T-cell (primary cell): ENCODE data around the gene PLCZ1. TPM values are rescaled to one million over a fixed set of nuclear protein-coding genes. Genes with fewer than 3 reads are reported as not detected.

ENCODE experiments used
- ATAC-seq, 4 experiments: fragments of 200-7000 bp in 3 of 4; fragments of 150-1000 bp in 1 of 4; cut with Tn5 transposase; replicated peaks in 1 of 4; 1 replicate in 3 of 4; 2 replicates in 1 of 4; pipeline ENCODE4 v1.10.0; 2021; ENCODE audit warnings: moderate library complexity in 3 of 4, mild to moderate bottlenecking in 2 of 4, moderate number of reproducible peaks in 1 of 4
- CTCF ChIA-PET, 2 donors: fragments of 300-600 bp; sonication (Branson Sonifier 250); formaldehyde crosslinking; loops; one replicate each; lab custom pipeline; 2022; ENCODE audit warnings: antibody characterized with exemption in 2 of 2; lab: Charles Lee
- POLR2A ChIA-PET, 2 donors: fragments of 300-600 bp; sonication (Branson Sonifier 250); formaldehyde crosslinking; loops; one replicate each; lab custom pipeline; 2022; ENCODE audit warnings: antibody characterized with exemption in 2 of 2; lab: Charles Lee
- DNase-seq, 35 experiments: peaks; one replicate each; pipeline versions ENCODE4 v3.0.0 to v3.0.0-alpha.2; 2013 to 2023
- H3K27ac ChIP-seq: one replicate; pipeline ENCODE4 v1.5.1; 2013; ENCODE audit warnings: low read length
- H3K27me3 ChIP-seq, 2 experiments: replicated peaks in 1 of 2; 1 replicate in 1 of 2; 2 replicates in 1 of 2; pipeline versions ENCODE4 v1.6.1 to v1.7.0; 2013; ENCODE audit warnings: low read length in 1 of 2, mixed read lengths in 1 of 2; ENCODE audit not compliant: control insufficient read depth in 2 of 2, insufficient read depth in 2 of 2; ENCODE audit errors: extremely low read depth in 1 of 2
- H3K36me3 ChIP-seq, 2 donors: 1 replicate in 1 of 2; 2 replicates in 1 of 2; pipeline versions ENCODE4 v1.6.1 to v1.7.0; 2013; ENCODE audit warnings: low read length in 1 of 2; ENCODE audit not compliant: control insufficient read depth in 2 of 2, insufficient read depth in 1 of 2; ENCODE audit errors: extremely low read depth in 1 of 2
- H3K4me1 ChIP-seq, 2 experiments: 1 replicate in 1 of 2; 2 replicates in 1 of 2; pipeline versions ENCODE4 v1.6.1 to v1.7.0; 2013; ENCODE audit warnings: low read length in 2 of 2, mixed read lengths in 1 of 2; ENCODE audit not compliant: insufficient read depth in 2 of 2, control insufficient read depth in 1 of 2; ENCODE audit errors: extremely low read depth in 1 of 2
- H3K4me3 ChIP-seq, 2 donors: 1 replicate in 1 of 2; 2 replicates in 1 of 2; pipeline versions ENCODE4 v1.5.1 to v1.7.0; 2013; ENCODE audit warnings: mild to moderate bottlenecking in 2 of 2, low read length in 1 of 2, moderate library complexity in 1 of 2; ENCODE audit not compliant: control insufficient read depth in 1 of 2; ENCODE audit errors: extremely low read depth in 1 of 2
- H3K9me3 ChIP-seq: 2 replicates; pipeline ENCODE4 v1.7.0; 2013
- H3K27ac Mint-ChIP-seq, 2 donors: one replicate each; pipeline ENCODE4 v1.8.0; 2020 to 2021; ENCODE audit warnings: mild to moderate bottlenecking in 2 of 2, mixed read lengths in 2 of 2
- H3K27me3 Mint-ChIP-seq, 2 donors: one replicate each; pipeline ENCODE4 v1.8.0; 2021 to 2022; ENCODE audit warnings: mixed read lengths in 2 of 2
- H3K36me3 Mint-ChIP-seq: one replicate; pipeline ENCODE4 v1.8.0; 2021; ENCODE audit warnings: mixed read lengths
- H3K4me1 Mint-ChIP-seq, 3 donors: one replicate each; pipeline ENCODE4 v1.8.0; 2020 to 2022; ENCODE audit warnings: mixed read lengths in 3 of 3, mild to moderate bottlenecking in 1 of 3
- H3K4me3 Mint-ChIP-seq, 3 donors: one replicate each; pipeline ENCODE4 v1.8.0; 2020 to 2022; ENCODE audit warnings: mild to moderate bottlenecking in 3 of 3, mixed read lengths in 3 of 3, moderate library complexity in 3 of 3
- H3K9me3 Mint-ChIP-seq, 3 donors: one replicate each; pipeline ENCODE4 v1.8.0; 2020 to 2022; ENCODE audit warnings: mixed read lengths in 3 of 3
- WGBS: methylation state at CpG from one replicate; pipeline ENCODE4 v1.1.5; 2013; ENCODE audit warnings: missing lambda C conversion rate; ENCODE audit not compliant: insufficient coverage; 5-methylcytosine and 5-hydroxymethylcytosine counted together
- total RNA-seq, 35 experiments: library from RNA in 6 of 35; stranded (reverse) in 6 of 35; fragments of 120-200 nt in 1 of 35; gene quantifications; one replicate each; pipeline versions ENCODE4 v1.2.1 to v1.2.4 and lab custom pipeline; 2013 to 2026

Gene PLCZ1
- total RNA-seq, 5 donors from 2014 or later (not counting 1 experiment from before 2014, with no cell fraction given) = not detected

DNA sequence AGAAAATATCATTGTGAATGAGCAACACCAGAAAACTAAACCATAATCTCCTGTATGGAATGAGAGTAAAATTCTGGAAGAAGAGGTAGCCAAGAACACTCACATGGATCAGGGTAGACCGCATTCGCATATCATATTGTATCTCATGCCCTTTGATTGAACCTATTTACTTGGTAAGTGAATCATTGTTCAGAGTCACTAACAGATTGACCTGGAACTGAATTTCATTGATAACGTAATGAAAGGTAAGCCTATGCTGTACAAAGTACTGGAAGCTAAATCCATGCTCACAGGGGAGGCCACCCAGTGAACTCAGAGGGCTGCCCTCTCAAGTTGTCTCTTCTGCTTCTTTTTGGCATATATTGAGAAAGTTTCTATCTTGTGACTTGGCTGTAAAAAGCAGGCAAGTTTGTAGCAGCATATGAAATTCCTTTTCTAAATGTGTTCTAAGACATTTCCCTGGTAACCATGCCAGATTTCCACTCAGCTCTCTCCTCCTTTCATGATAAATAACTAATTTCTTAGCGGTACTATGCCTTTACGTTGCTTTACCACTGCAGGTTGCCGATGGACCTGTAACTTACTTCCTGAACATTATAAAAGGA lies 91.4 kb downstream of the PLCZ1 start:
- no CpG with 5 or more reads among the region's 6 CpGs for WGBS
- ChIA-PET CTCF (no interaction called here), POLR2A (no interaction called here)
- Mint-ChIP-seq H3K4me3 (no peak overlapping the region), H3K27me3 (no peaks in the 10 kb centered on the region), H3K36me3 (no peaks in the 10 kb centered on the region), H3K9me3 (peaks cover 0 to 12% (median 2%) of the 10 kb centered on the region in 3 donors), H3K27ac (no peak overlapping the region), H3K4me1 (no peaks in the 10 kb centered on the region)
- no peak for ATAC-seq
- H3K9me3 ChIP-seq = no peaks in the 10 kb centered on the region
- DNase-seq = no peak
- no peak overlapping the region for H3K27ac ChIP-seq
- no peaks in the 10 kb centered on the region for H3K27me3 ChIP-seq
- no peaks in the 10 kb centered on the region for H3K36me3 ChIP-seq
- no peaks in the 10 kb centered on the region for H3K4me1 ChIP-seq
- H3K4me3 ChIP-seq = no peak overlapping the region

DNA sequence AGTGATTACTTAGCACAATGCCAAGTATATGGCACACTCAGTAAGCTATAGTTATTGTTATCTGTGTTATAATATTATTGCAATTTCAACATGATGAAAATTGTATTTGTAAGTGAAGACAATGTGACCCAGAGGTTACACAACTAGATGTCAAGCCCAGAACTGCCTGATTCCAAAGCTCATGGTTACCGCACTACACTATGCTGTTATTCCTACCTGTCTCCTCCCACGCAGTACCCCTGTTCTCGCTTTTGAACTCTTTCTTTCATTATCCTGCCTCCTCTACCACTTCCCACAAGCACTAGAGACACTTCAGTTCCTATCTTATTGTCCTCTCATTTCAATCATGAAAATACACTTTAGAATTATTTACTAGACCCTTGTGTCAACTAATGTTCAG lies 93.2 kb downstream of the PLCZ1 start:
- POLR2A ChIA-PET = no interaction called here
- CTCF ChIA-PET = no interaction called here
- H3K9me3 Mint-ChIP-seq = peaks cover 0 to 12% (median 4%) of the 10 kb centered on the region in 3 donors

DNA sequence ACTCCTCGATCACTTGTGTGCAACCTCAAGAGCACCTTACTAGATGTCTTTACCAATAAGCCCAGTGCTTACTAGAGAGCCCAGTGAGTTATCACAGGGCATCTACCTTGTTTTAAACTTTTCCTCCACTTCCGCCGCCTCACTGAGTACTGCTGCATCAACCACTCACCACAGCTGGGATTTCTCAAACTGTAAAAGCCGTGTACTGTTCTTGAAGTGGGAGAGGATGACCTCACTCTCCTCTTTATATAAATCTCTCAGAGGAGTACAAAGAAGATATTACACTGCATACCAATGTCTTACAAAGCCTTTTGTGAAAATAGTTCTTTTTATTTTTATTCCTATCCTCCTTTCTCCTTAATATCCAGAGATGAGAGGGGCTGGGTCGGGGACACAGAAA lies 94.1 kb downstream of the PLCZ1 start:
- ChIA-PET CTCF (no interaction called here), POLR2A (no interaction called here)
- H3K27ac Mint-ChIP-seq = no peak overlapping the region
- no peak overlapping the region for H3K4me3 Mint-ChIP-seq
- H3K4me1 ChIP-seq = no peaks in the 10 kb centered on the region
- H3K36me3 ChIP-seq = no peaks in the 10 kb centered on the region
- H3K9me3 ChIP-seq = no peaks in the 10 kb centered on the region
- no peaks in the 10 kb centered on the region for H3K36me3 Mint-ChIP-seq
- DNase-seq (no peak), ATAC-seq (no peak)
- WGBS = 80% methylated on average over 1 of the region's 5 CpGs
- no peaks in the 10 kb centered on the region for H3K27me3 ChIP-seq
- H3K27ac ChIP-seq = no peak overlapping the region
- no peak overlapping the region for H3K4me3 ChIP-seq
- no peaks in the 10 kb centered on the region for H3K27me3 Mint-ChIP-seq
- no peaks in the 10 kb centered on the region for H3K4me1 Mint-ChIP-seq
- H3K9me3 Mint-ChIP-seq = peaks cover 0 to 6% (median 4%) of the 10 kb centered on the region in 3 donors

More for the DNA sequence above, 93.2 kb downstream of the PLCZ1 start:
- H3K36me3 ChIP-seq = no peaks in the 10 kb centered on the region
- H3K27me3 ChIP-seq = no peaks in the 10 kb centered on the region
- no peaks in the 10 kb centered on the region for H3K36me3 Mint-ChIP-seq
- 81% methylated on average over 3 of the region's 3 CpGs for WGBS
- H3K27ac Mint-ChIP-seq = no peak overlapping the region
- DNase-seq (no peak), ATAC-seq (no peak)
- no peak overlapping the region for H3K27ac ChIP-seq
- H3K4me3 Mint-ChIP-seq = no peak overlapping the region
- no peaks in the 10 kb centered on the region for H3K4me1 Mint-ChIP-seq
- H3K9me3 ChIP-seq = no peaks in the 10 kb centered on the region
- H3K4me3 ChIP-seq = no peak overlapping the region
- H3K4me1 ChIP-seq = no peaks in the 10 kb centered on the region
- no peaks in the 10 kb centered on the region for H3K27me3 Mint-ChIP-seq

DNA sequence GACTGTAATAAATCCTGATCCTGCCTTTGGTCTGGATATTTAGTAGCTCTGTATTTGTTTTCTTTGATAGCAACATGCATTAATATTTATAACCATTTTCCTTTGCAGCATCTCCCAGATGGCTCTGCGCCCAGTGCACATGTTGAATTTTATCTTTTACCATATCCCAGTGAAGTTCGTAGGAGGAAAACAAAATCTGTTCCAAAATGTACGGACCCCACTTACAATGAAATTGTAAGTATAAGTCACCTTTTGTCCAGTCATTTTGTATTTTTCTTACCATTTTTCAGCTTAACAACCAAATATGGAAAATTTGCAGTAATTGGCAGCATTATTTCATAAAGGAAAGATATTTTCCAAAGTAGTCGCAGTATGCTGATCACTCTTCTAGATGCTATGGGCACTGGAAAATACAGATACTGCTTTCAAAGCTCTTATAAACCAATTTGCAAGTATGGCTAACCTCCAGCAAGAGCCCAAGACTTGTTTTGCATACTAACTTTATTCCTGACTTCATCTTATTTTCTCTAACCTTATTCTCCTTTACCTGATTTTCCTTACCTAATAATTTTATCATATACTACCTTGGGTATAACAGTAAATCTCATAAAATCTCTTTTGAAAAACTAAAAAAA lies 97.4 kb downstream of the PLCZ1 start:
- no peaks in the 10 kb centered on the region for H3K9me3 ChIP-seq
- no peaks in the 10 kb centered on the region for H3K27me3 Mint-ChIP-seq

DNA sequence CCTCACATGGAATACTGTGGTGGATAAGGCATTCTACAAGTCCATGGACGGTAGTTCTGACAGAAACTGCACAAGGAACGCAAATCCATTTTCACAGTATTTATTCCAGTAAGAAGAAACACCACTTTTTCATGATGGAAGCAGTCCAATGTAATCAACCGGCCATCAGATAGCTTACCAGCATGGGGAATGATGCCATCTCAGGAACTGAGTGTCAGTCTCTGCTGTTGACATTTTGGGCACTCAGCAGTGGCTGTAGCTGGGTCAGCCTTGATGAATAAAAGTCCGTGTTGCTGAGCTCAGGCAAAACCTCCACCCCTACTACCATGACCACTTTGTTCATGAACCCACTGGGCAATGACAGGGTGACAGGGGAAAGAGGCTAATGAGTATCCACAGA lies 103.4 kb downstream of the PLCZ1 start:
- Histone ChIP-seq H3K9me3 (no peaks in the 10 kb centered on the region), H3K36me3 (no peaks in the 10 kb centered on the region), H3K27ac (no peak overlapping the region), H3K4me1 (no peaks in the 10 kb centered on the region), H3K27me3 (no peaks in the 10 kb centered on the region), H3K4me3 (no peak overlapping the region)
- ChIA-PET POLR2A (no interaction called here), CTCF (no interaction called here)
- Mint-ChIP-seq H3K36me3 (no peaks in the 10 kb centered on the region), H3K4me1 (no peaks in the 10 kb centered on the region), H3K27ac (no peak overlapping the region), H3K9me3 (peaks cover 0 to 11% (median 8%) of the 10 kb centered on the region in 3 donors), H3K4me3 (no peak overlapping the region), H3K27me3 (no peaks in the 10 kb centered on the region)
- no peak for ATAC-seq
- WGBS = 56% methylated on average over 3 of the region's 4 CpGs
- no peak for DNase-seq

More for the DNA sequence above, 97.4 kb downstream of the PLCZ1 start:
- ChIA-PET CTCF (no interaction called here), POLR2A (no interaction called here)
- Mint-ChIP-seq H3K36me3 (no peaks in the 10 kb centered on the region), H3K4me1 (no peaks in the 10 kb centered on the region), H3K27ac (no peak overlapping the region), H3K4me3 (no peak overlapping the region), H3K9me3 (peaks cover 3 to 9% (median 7%) of the 10 kb centered on the region in 3 donors)
- DNase-seq = no peak
- H3K27me3 ChIP-seq = no peaks in the 10 kb centered on the region
- no CpG with 5 or more reads among the region's 4 CpGs for WGBS
- ATAC-seq = no peak
- H3K36me3 ChIP-seq = no peaks in the 10 kb centered on the region
- H3K4me3 ChIP-seq = no peak overlapping the region
- no peak overlapping the region for H3K27ac ChIP-seq
- no peaks in the 10 kb centered on the region for H3K4me1 ChIP-seq

Other genes with a start within 250 kb of the PLCZ1 start
- gene CAPZA3, start 107 bp upstream of the PLCZ1 start, total RNA-seq = not detected